Activated naive CD8-positive, alpha-beta T cell treated with anti-CD3 and anti-CD28 coated beads, Interleukin-2, amount 10 ng/mL, durations not matched to agents 7 days and 5 days (primary cell): Measurements from ENCODE around the gene MAN1C1. TPM values are rescaled to one million over a fixed set of nuclear protein-coding genes. Genes with fewer than 3 reads are reported as not detected.

ENCODE experiments used
- ATAC-seq: fragments of 150-1000 bp; cut with Tn5 transposase; one replicate; pipeline ENCODE4 v1.10.0; 2021; ENCODE audit warnings: low read depth, moderate library complexity
- POLR2A ChIA-PET: fragments of 350-600 bp; sonication (Branson Sonifier 250); formaldehyde crosslinking; loops from one replicate; lab custom pipeline; 2021; ENCODE audit warnings: antibody characterized with exemption; lab: Charles Lee
- DNase-seq: peaks from one replicate; pipeline ENCODE4 v3.0.0; 2021
- H3K27ac Mint-ChIP-seq: one replicate; pipeline ENCODE4 v1.8.0; 2022; ENCODE audit warnings: mild to moderate bottlenecking, mixed read lengths
- H3K27me3 Mint-ChIP-seq: one replicate; pipeline ENCODE4 v1.8.0; 2022; ENCODE audit warnings: mild to moderate bottlenecking, moderate library complexity, mixed read lengths
- H3K36me3 Mint-ChIP-seq: one replicate; pipeline ENCODE4 v1.8.0; 2021; ENCODE audit warnings: mild to moderate bottlenecking, mixed read lengths
- H3K4me1 Mint-ChIP-seq: one replicate; pipeline ENCODE4 v1.8.0; 2021; ENCODE audit warnings: mixed read lengths
- H3K4me3 Mint-ChIP-seq: one replicate; pipeline ENCODE4 v1.8.0; 2022; ENCODE audit warnings: mild to moderate bottlenecking, moderate library complexity, mixed read lengths
- H3K9me3 Mint-ChIP-seq: one replicate; pipeline ENCODE4 v1.8.0; 2021; ENCODE audit warnings: mixed read lengths
- total RNA-seq, 2 experiments: library from RNA; stranded (reverse); gene quantifications; one replicate each; pipeline ENCODE4 v1.2.3, GENCODE V29; 2021

Gene MAN1C1
- total RNA-seq, 2 experiments from 2014 or later, result 20.5 to 20.9 TPM

DNA sequence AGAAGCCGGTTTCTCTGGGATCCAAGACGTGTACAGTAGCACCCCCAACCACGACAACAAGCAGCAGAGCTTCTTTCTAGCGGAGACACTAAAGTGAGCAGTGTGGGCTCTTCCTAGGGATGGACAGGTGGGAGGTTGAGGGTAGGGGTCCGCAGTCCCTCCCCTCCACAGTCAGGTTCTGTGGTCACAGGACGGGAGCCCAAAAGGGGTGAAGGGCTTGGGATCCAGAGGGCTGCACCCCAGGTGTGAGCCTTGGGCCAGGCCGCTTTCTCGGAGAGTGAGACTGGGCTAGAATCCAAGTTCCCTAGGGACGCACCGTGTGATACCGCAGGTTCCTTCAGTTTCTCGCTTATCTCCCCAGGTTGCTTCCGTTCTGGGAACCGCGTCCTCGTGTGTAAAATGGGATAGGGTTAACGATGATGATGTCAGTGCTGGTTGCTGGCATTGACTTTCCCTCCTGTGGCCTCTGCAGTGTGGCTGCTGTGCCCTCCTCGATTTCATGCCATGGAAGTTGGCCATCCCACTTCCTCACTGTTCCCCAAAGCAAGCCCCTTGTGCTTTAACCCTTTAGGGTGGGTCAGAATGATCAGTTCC lies 166.1 kb downstream of the MAN1C1 start:
- no peaks in the 10 kb centered on the region for H3K9me3 Mint-ChIP-seq
- ATAC-seq, result no peak
- H3K36me3 Mint-ChIP-seq, result peaks cover 11% of the 10 kb centered on the region
- no peak overlapping the region for H3K4me3 Mint-ChIP-seq
- DNase-seq, result no peak
- H3K27ac Mint-ChIP-seq, result no peak overlapping the region
- H3K27me3 Mint-ChIP-seq, result no peaks in the 10 kb centered on the region
- POLR2A ChIA-PET, result no interaction called here
- peaks cover 1% of the 10 kb centered on the region for H3K4me1 Mint-ChIP-seq

DNA sequence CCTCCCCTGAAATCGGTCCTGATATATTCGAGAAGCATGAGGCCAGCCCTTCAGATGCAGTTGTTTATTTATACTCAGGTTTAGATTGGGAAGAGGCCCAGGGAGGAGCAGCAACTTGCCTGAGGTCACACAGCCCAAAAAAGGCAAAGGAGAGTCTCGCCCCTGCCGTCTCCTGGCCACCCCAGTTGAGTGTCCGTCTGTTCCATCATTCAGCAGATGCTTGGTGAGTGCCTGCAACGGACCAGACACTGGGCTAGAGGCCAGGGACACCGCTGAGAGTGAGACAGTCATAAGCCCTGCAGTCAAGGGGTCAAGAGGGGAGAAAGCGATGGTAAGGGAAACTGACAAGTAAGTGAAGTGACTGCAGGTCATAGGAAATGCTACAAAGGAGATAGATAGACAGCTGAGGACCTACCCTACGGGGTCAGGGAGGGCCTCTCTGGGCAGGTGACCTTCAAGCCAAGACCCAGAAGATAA lies 168.0 kb downstream of the MAN1C1 start:
- Mint-ChIP-seq H3K4me1 (peaks cover 1% of the 10 kb centered on the region), H3K9me3 (no peaks in the 10 kb centered on the region), H3K27me3 (no peaks in the 10 kb centered on the region), H3K27ac (no peak overlapping the region), H3K4me3 (no peak overlapping the region), H3K36me3 (peaks cover 8% of the 10 kb centered on the region)
- POLR2A ChIA-PET, result no interaction called here
- no peak for DNase-seq
- ATAC-seq, result no peak

DNA sequence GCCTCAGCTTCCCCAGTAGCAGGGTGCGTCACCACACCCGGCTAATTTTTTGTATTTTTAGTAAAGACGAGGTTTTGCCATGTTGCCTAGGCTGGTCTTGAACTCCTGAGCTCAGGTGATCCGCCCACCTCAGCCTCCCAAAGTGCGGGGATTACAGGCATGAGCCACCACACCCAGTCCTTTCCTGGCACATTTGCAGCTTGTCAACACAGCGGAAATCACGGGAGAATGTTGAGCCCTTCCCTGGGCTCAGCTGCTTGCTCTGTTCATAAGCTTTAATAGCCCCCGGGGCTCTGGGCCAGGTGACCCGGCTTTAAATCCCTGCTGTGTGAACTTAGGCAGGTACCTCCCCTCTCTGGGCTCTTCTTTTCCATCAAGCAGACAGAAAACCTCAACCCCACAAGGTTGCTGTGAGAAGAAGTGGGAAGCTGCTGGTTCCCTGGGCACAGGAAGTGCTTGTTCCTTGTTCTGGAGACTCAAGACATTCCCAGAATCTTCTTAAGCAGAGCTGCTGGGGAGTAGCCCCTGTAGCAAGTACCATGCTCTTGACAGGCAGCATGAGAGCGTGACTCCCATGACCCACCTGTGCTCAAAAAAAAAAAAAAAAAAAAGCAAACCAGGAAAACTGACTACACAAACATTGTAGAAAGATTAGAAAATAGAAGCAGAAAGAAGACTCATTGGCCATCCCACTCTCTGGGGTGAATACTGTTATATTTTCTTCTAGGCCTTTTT lies 168.9 kb downstream of the MAN1C1 start:
- ATAC-seq (no peak), DNase-seq (no peak)
- POLR2A ChIA-PET, result no interaction called here
- no peaks in the 10 kb centered on the region for H3K9me3 Mint-ChIP-seq
- H3K27ac Mint-ChIP-seq, result no peak overlapping the region
- H3K27me3 Mint-ChIP-seq, result no peaks in the 10 kb centered on the region
- peaks cover 10% of the 10 kb centered on the region for H3K36me3 Mint-ChIP-seq
- no peak overlapping the region for H3K4me3 Mint-ChIP-seq
- H3K4me1 Mint-ChIP-seq, result peaks cover 1% of the 10 kb centered on the region

DNA sequence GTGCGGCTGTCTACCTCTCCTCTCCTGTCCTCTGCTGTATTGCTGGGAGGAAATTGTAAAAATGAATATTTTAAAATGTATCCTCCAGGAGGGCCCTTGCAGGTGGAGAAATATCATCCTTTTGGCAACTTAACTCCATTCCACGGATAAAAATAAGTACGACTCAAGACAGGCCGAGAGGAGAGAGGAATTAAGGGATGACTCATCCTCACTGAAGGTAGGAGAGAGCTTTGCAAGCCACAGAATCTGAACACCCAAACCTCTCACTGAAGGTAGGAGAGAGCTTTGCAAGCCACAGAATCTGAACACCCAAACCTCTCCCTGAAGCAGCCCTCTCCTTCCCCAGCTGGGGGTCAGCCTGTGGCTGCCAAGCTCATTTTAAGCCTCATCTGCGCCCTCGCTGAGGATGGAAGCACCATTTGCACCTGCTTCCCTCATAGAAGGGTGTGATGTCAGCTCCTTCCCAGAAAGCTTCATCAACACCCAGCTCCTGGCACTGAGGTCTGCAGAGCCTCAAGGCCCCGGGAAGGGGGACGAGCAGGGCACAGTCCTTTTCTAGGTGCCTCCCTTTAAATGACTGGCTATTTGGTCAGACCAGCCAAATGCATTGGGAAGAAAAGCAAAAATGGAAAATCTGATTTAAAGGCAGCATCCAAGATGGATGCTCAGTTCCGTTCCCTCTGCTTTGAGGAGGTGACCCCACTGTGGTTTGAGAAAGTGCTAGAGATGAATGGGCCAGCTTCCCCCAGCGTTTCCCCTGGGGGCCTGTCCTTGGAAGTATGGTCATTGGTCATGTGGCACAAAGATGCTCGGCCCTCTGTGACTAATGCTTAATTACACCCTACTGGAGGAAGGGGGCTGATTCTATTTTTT lies 170.5 kb downstream of the MAN1C1 start:
- no peak overlapping the region for H3K4me3 Mint-ChIP-seq
- no peak for DNase-seq
- POLR2A ChIA-PET, result no interaction called here
- no peaks in the 10 kb centered on the region for H3K27me3 Mint-ChIP-seq
- H3K36me3 Mint-ChIP-seq, result peaks cover 10% of the 10 kb centered on the region
- no peaks in the 10 kb centered on the region for H3K9me3 Mint-ChIP-seq
- peaks cover 1% of the 10 kb centered on the region for H3K4me1 Mint-ChIP-seq
- no peak for ATAC-seq
- no peak overlapping the region for H3K27ac Mint-ChIP-seq

DNA sequence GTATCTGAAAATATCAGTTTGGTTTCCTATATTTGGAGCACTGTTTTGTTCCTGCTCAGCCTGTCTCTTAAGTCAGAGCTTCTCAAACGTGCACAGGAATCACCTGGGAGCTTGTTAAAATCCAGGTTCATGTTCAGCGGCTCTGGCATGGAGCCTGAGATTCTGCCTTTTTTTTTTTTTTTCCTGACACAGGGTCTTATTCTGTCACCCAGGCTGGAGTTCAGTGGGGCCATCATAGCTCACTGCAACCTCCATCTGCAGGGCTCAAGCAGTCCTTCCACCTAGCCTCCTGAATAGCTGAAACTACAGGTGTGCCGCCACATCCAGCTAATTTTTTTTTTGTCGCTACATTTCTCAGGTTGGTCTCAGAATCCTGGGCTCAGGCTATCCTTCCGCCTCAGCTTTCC lies 171.2 kb downstream of the MAN1C1 start:
- Mint-ChIP-seq H3K27me3 (no peaks in the 10 kb centered on the region), H3K36me3 (peaks cover 10% of the 10 kb centered on the region), H3K27ac (no peak overlapping the region), H3K4me1 (peaks cover 1% of the 10 kb centered on the region), H3K4me3 (no peak overlapping the region), H3K9me3 (no peaks in the 10 kb centered on the region)
- DNase-seq (no peak), ATAC-seq (no peak)
- POLR2A ChIA-PET, result interaction anchor here (0.6 kb wide), 1 partner anchor 127 kb away, joined by 3 read pairs; no protein-coding TSS in a partner anchor

DNA sequence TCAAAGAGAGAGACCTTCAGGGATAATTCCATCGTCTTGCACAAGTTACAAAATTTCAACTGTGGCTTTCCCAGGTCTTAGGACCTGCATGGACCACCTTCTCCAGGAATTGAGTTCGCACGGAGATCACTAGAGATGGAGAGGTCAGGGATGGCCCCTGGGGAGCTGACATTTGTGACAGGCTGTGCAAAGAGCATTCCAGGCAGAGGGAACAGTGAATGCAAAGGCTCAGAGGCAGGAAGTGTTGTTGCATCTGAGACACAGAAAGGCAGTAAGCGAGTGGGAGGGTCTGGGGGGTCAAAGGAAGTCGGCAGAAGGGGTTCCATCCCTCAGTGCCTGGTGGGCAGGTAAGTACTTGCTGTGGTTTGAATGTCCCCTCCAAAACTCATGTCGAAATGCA lies 173.9 kb downstream of the MAN1C1 start:
- DNase-seq (no peak), ATAC-seq (no peak)
- peaks cover 4% of the 10 kb centered on the region for H3K4me1 Mint-ChIP-seq
- peaks cover 6% of the 10 kb centered on the region for H3K36me3 Mint-ChIP-seq
- H3K27me3 Mint-ChIP-seq, result no peaks in the 10 kb centered on the region
- no peak overlapping the region for H3K4me3 Mint-ChIP-seq
- no peak overlapping the region for H3K27ac Mint-ChIP-seq
- no peaks in the 10 kb centered on the region for H3K9me3 Mint-ChIP-seq
- POLR2A ChIA-PET, result no interaction called here

DNA sequence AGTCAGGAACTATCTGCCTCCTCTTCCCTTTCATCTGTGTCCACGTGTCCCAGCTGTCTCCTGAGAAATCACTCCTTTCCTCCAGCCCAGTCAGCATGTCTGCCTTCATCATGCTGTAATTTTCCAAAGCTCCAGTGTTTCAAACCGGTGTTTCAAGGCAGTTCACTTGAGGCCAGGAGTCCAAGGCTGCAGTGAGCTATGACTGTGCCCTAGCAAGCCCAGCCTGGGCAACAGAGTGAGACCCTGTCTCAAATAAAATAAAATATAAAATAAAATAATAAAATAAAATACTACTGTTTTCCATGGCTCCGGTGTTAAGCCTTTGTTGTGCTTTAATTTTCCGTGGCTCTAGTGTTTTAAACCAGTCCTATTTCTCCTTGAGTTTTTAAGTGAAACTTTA lies 175.5 kb downstream of the MAN1C1 start:
- H3K9me3 Mint-ChIP-seq, result no peaks in the 10 kb centered on the region
- H3K36me3 Mint-ChIP-seq, result peaks cover 5% of the 10 kb centered on the region
- POLR2A ChIA-PET, result no interaction called here
- H3K4me3 Mint-ChIP-seq, result no peak overlapping the region
- no peaks in the 10 kb centered on the region for H3K27me3 Mint-ChIP-seq
- ATAC-seq (no peak), DNase-seq (no peak)
- peaks cover 12% of the 10 kb centered on the region for H3K4me1 Mint-ChIP-seq
- H3K27ac Mint-ChIP-seq, result no peak overlapping the region

DNA sequence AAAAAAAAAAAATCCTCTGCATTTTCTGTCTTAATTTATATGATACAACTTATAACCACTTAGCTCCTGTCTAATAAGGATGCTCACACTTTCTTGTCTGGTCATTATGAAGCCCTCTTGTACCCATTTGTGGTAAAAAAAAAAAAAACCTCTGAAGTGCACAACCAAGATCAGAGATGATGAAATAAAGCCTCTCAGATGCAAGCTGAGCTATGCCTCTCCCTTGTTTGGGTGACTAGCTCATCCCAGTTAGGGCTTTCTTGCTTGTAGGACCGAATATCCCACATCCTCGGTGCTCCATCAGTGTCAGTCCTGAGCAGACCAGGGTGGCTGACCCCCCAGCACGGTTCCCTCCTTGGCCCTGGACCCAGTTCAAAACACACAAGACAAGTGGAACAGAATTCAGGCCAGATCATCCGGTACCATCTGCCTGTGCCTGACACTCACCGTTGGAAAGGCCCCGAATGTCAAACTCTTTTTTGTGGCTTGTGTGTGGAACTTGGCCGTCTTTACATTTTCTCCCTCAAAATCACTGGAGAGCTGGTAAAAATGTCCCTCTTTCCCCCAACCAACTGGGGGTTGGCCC lies 177.1 kb downstream of the MAN1C1 start:
- no peaks in the 10 kb centered on the region for H3K27me3 Mint-ChIP-seq
- no peak for ATAC-seq
- peaks cover 5% of the 10 kb centered on the region for H3K36me3 Mint-ChIP-seq
- no peak for DNase-seq
- no peak overlapping the region for H3K27ac Mint-ChIP-seq
- H3K4me1 Mint-ChIP-seq, result peaks cover 20% of the 10 kb centered on the region
- H3K9me3 Mint-ChIP-seq, result no peaks in the 10 kb centered on the region
- no peak overlapping the region for H3K4me3 Mint-ChIP-seq
- POLR2A ChIA-PET, result no interaction called here

DNA sequence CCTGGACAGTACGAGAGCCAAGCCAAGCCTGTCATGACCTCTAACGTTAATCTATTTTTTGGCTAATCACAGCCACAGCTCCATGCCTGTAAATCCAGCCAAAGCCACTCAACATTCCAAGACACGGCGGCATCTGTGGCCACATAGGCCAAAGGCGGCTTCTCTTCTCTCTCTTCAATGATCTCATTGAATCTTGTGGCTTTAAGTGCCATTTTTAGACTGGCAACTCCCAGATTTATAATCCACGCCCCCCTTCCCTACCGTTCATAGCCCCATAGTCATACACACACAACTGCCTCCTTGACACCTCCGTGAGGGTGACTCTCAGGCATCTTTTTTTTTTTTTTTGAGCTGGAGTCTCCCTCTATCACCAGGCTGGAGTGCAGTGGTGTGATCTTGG lies 177.7 kb downstream of the MAN1C1 start:
- Mint-ChIP-seq H3K36me3 (peaks cover 5% of the 10 kb centered on the region), H3K4me1 (peaks cover 20% of the 10 kb centered on the region), H3K27me3 (no peaks in the 10 kb centered on the region), H3K4me3 (no peak overlapping the region), H3K27ac (no peak overlapping the region), H3K9me3 (no peaks in the 10 kb centered on the region)
- POLR2A ChIA-PET, result no interaction called here
- ATAC-seq (no peak), DNase-seq (no peak)

DNA sequence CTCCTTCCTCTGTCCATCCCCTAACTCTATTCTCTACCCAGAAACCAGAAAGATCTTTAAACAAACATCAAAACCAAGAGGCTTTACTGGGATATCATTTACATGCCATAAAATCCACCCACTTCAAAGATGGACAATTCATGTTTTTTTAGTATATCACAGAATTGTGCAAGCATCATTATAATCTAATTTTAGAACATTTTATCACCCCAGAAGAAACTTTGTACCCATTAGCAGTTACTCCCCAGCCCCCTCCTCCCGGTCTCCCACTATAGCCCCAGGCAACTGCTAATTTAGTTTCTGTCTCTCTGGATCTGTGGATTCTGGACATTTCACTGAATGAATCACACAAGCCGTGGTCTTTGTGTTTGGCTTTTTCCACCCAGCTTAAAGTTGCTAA lies 178.6 kb downstream of the MAN1C1 start:
- no peak for ATAC-seq
- Mint-ChIP-seq H3K4me1 (peaks cover 20% of the 10 kb centered on the region), H3K4me3 (no peak overlapping the region), H3K27ac (no peak overlapping the region), H3K9me3 (no peaks in the 10 kb centered on the region), H3K36me3 (peaks cover 2% of the 10 kb centered on the region), H3K27me3 (no peaks in the 10 kb centered on the region)
- no peak for DNase-seq
- POLR2A ChIA-PET, result interaction anchor here (1.3 kb wide), 1 partner anchor 21 kb away, joined by 3 read pairs; no protein-coding TSS in a partner anchor

DNA sequence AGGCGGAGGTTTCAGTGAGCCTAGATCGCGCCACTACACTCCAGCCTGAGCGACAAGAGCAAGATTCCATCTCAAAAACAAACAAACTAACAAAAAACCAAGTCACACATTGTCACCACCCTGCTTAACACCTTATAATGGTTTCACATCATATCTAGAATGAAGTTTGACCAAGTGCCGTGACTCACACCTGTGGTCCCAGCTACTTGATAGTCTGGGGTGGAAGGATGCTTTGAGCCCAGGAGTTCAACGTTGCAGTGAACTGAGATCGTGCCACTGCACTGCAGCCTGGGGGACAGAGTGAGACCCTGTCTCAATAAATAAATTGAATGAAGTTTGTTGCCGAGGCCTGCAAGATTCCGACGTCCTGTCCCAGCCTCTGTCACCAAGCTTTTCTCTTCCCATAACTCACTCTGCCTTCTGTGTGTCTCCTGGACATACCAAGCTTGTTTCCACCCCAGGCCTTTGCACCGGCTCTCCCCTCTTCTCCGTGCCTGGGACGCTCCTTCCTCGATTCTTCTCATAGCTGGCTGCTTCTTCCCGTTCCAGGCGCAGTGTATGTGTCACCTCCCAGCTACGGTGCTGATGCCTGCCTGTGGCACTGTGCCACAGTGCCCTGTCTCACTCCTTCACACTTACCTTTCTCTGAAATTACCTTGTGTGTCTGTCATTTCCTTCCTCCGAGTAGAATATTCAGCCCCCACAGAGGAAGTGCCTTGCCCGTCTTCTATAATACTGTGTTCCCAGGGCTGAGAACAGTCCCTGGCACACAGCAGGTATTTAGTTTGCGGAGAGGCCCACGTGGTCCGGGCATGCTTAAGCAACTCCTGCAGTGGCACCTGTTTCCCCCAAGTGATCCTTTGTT lies 179.6 kb downstream of the MAN1C1 start:
- Mint-ChIP-seq H3K4me3 (peak overlapping the region; percentile 73), H3K36me3 (peaks cover 2% of the 10 kb centered on the region), H3K9me3 (no peaks in the 10 kb centered on the region), H3K27ac (peak overlapping the region; percentile 72), H3K4me1 (peaks cover 24% of the 10 kb centered on the region), H3K27me3 (no peaks in the 10 kb centered on the region)
- ATAC-seq, result peak; percentile 31
- no peak for DNase-seq
- POLR2A ChIA-PET, result interaction anchor here (0.8 to 1.3 kb wide), 3 partner anchors 22 to 177 kb away, joined by 3 to 4 read pairs (median 3); no protein-coding TSS in a partner anchor

DNA sequence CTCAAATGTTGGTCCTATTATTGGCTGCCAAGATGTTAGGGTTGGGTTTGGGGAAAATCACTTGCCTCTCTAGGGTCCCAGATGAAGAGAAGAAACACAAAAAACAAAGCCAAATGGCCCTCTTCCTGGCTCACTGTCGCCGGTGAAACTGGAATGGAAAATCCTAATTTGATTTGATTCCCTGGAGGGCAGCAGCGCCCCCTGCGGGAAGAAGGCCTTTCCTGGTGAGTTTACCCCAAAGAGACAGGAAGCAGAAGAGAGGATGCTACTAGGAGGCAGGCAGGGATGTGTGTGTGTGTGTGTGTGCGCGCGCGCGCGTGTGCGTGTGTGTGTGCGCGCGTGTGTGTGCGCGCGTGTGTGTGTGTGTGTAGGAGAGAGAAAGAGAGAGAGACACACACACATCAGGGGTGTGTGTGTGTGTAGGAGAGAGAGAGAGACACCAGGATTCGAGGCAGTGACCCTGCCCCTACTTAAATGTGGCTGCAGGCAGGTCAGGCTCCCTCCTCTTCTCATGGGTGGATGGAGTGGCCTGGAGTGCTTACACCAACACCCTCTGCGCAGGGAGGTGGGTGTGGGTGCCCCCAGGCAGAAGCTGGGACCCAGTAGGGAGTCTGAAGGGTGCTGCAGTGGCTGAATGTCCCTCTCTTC lies 180.3 kb downstream of the MAN1C1 start:
- DNase-seq (peak; percentile 89), ATAC-seq (peak; percentile 74)
- Mint-ChIP-seq H3K9me3 (no peaks in the 10 kb centered on the region), H3K27me3 (no peaks in the 10 kb centered on the region), H3K4me3 (peak overlapping the region; percentile 73), H3K4me1 (peaks cover 24% of the 10 kb centered on the region), H3K36me3 (peaks cover 2% of the 10 kb centered on the region), H3K27ac (peak overlapping the region; percentile 77)
- POLR2A ChIA-PET, result interaction anchor here (1.2 to 1.8 kb wide), 2 partner anchors 31 to 188 kb away, joined by 4 read pairs; no protein-coding TSS in a partner anchor
